Measurements from ENCODE around the gene RAPGEF1.

- TF ChIP-seq CTCF (conservative IDR thresholded peaks at IDR 0.05; ENCODE audit: low read length) = no peak
- no peak for TF ChIP-seq EZH2phosphoT487 (IDR thresholded peaks at IDR 0.05; ENCODE audit: borderline replicate concordance, low read depth, low read length)
Observed at GRCh38 chr9:131631306-131631705, 108.6 kb downstream of the RAPGEF1 start.
